ENCODE results near the gene ZNF532. TPM values are rescaled to one million over a fixed set of nuclear protein-coding genes. Genes with fewer than 3 reads are reported as not detected.

The ZNF532 gene
- total and polyA plus RNA-seq, 9 of the 15 experiments (the other 6 are each of a cell fraction or from before 2014, with no cell fraction given), result 0.42 TPM; not detected in 8

- CTCF ChIA-PET (ENCODE audit: low intra/inter-chr PET ratio), result no interaction called here
- in situ Hi-C loops (cut with MboI), result no loop called here
These were observed 1.5 kb downstream of the ZNF532 start for GRCh38 chr18:58866066-58866772.

DNA sequence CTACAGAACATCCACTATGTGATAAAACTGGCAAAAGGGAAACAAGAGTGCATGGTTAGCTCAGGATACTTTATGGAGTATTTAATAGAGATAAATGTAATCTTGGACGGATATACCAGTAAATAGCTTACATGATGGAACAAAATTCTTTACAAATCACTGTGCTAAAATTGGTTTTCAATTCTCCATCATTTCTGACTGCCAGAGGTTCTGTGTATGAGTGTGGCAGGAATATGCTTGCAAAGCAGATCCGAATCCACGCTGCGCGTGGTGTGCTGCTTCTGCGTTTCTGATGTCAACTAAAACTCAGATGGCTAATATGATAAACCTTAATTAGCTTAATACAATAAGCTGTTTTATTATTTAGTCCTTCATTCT lies 2.1 kb downstream of the ZNF532 start:
- ChIA-PET POLR2A (interaction anchor here (1.0 to 1.3 kb wide), 2 partner anchors 12 kb away, joined by 4 to 5 read pairs; no protein-coding TSS in a partner anchor), CTCF (ENCODE audit: low intra/inter-chr PET ratio) (no interaction called here)
- no peak for ATAC-seq
- Histone ChIP-seq H3K36me3 (ENCODE audit: control insufficient read depth, insufficient read depth, low read length) (no peaks in the 10 kb centered on the region), H3K27me3 (ENCODE audit: control insufficient read depth in 2 of 2, insufficient read depth in 2 of 2, low read length in 2 of 2) (no peaks in the 10 kb centered on the region), H3K9me3 (replicated peaks; ENCODE audit: control insufficient read depth, insufficient read depth, low read depth, low read length) (no peaks in the 10 kb centered on the region), H3K9me1 (ENCODE audit: control insufficient read depth, insufficient read depth, low read length) (no peaks in the 10 kb centered on the region), H3K9ac (ENCODE audit: insufficient read depth in 1 of 2, low read depth in 2 of 2, low read length in 2 of 2) (no peak overlapping the region), H3K4me1 (replicated peaks in 1 of 2; ENCODE audit: control insufficient read depth in 2 of 2, insufficient read depth in 2 of 2, low read length in 2 of 2) (no peaks in the 10 kb centered on the region), H3K4me2 (ENCODE audit: insufficient read depth, low read length) (no peak overlapping the region), H3K79me2 (ENCODE audit: control insufficient read depth, insufficient read depth, low read length) (no peaks in the 10 kb centered on the region), H2AFZ (ENCODE audit: low read depth, low read length) (no peak overlapping the region), H4K20me1 (replicated peaks; ENCODE audit: control insufficient read depth, insufficient read depth, low read length) (no peaks in the 10 kb centered on the region), H3K27ac (ENCODE audit: extremely low read depth, low read depth, low read length) (no peak overlapping the region), H3K4me3 (no peak overlapping the region)
- BruUV-seq (replicated peaks), result no TSS peak
- TF ChIP-seq SMARCE1 (IDR thresholded peaks at IDR 0.05) (no peak), FOS (IDR thresholded peaks at IDR 0.05; ENCODE audit: extremely low read depth, insufficient read length) (no peak)
- TF ChIP-seq, protein P1, sequence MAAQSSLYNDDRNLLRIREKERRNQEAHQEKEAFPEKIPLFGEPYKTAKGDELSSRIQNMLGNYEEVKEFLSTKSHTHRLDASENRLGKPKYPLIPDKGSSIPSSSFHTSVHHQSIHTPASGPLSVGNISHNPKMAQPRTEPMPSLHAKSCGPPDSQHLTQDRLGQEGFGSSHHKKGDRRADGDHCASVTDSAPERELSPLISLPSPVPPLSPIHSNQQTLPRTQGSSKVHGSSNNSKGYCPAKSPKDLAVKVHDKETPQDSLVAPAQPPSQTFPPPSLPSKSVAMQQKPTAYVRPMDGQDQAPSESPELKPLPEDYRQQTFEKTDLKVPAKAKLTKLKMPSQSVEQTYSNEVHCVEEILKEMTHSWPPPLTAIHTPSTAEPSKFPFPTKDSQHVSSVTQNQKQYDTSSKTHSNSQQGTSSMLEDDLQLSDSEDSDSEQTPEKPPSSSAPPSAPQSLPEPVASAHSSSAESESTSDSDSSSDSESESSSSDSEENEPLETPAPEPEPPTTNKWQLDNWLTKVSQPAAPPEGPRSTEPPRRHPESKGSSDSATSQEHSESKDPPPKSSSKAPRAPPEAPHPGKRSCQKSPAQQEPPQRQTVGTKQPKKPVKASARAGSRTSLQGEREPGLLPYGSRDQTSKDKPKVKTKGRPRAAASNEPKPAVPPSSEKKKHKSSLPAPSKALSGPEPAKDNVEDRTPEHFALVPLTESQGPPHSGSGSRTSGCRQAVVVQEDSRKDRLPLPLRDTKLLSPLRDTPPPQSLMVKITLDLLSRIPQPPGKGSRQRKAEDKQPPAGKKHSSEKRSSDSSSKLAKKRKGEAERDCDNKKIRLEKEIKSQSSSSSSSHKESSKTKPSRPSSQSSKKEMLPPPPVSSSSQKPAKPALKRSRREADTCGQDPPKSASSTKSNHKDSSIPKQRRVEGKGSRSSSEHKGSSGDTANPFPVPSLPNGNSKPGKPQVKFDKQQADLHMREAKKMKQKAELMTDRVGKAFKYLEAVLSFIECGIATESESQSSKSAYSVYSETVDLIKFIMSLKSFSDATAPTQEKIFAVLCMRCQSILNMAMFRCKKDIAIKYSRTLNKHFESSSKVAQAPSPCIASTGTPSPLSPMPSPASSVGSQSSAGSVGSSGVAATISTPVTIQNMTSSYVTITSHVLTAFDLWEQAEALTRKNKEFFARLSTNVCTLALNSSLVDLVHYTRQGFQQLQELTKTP (IDR thresholded peaks at IDR 0.05; ENCODE audit: low read depth in 1 of 2, partially characterized antibody in 2 of 2), result no peak
- no peak for FAIRE-seq
- intact Hi-C loops (cut with micrococcal nuclease), result no loop called here
- DNase-seq (ENCODE audit: extremely low read depth in 1 of 4, low spot score in 3 of 4), result no peak
- in situ Hi-C loops (cut with MboI), result no loop called here
- WGBS (ENCODE audit: insufficient coverage, low coverage, missing lambda C conversion rate), result 2% methylated on average over 6 of the region's 6 CpGs

More at GRCh38 chr18:58866066-58866772, 1.5 kb downstream of the ZNF532 start:
- no peaks in the 10 kb centered on the region for H3K27me3 ChIP-seq (ENCODE audit: control insufficient read depth in 2 of 2, insufficient read depth in 2 of 2, low read length in 2 of 2)
- no peak overlapping the region for H3K4me3 ChIP-seq
- ATAC-seq (no peak), FAIRE-seq (no peak), DNase-seq (ENCODE audit: extremely low read depth in 1 of 4, low spot score in 3 of 4) (no peak)
- no peaks in the 10 kb centered on the region for H3K9me1 ChIP-seq (ENCODE audit: control insufficient read depth, insufficient read depth, low read length)
- H3K36me3 ChIP-seq (ENCODE audit: control insufficient read depth, insufficient read depth, low read length), result no peaks in the 10 kb centered on the region
- POLR2A ChIA-PET, result interaction anchor here (1.0 to 1.3 kb wide), 2 partner anchors 12 to 13 kb away, joined by 4 to 5 read pairs; no protein-coding TSS in a partner anchor
- no peak overlapping the region for H3K9ac ChIP-seq (ENCODE audit: insufficient read depth in 1 of 2, low read depth in 2 of 2, low read length in 2 of 2)
- WGBS (ENCODE audit: insufficient coverage, low coverage, missing lambda C conversion rate), result 1% methylated on average over 7 of the region's 9 CpGs
- TF ChIP-seq NFE2L1 (tag; IDR thresholded peaks at IDR 0.05; ENCODE audit: borderline replicate concordance, low read depth) (no peak), GATA2 (CRISPR knock-in tag; IDR thresholded peaks at IDR 0.05) (no peak), HMG20B (CRISPR knock-in tag; IDR thresholded peaks at IDR 0.05) (no peak), NR1H2 (CRISPR knock-in tag; IDR thresholded peaks at IDR 0.05) (no peak), LCOR (CRISPR knock-in tag; IDR thresholded peaks at IDR 0.05) (no peak)
- H3K27ac ChIP-seq (ENCODE audit: extremely low read depth, low read depth, low read length), result no peak overlapping the region
- no peaks in the 10 kb centered on the region for H3K4me1 ChIP-seq (replicated peaks in 1 of 2; ENCODE audit: control insufficient read depth in 2 of 2, insufficient read depth in 2 of 2, low read length in 2 of 2)
- H2AFZ ChIP-seq (ENCODE audit: low read depth, low read length), result no peak overlapping the region
- H3K9me3 ChIP-seq (replicated peaks; ENCODE audit: control insufficient read depth, insufficient read depth, low read depth, low read length), result no peaks in the 10 kb centered on the region
- no peak overlapping the region for H3K4me2 ChIP-seq (ENCODE audit: insufficient read depth, low read length)
- intact Hi-C loops (cut with micrococcal nuclease), result no loop called here
- BruUV-seq (replicated peaks), result no TSS peak
- no peaks in the 10 kb centered on the region for H3K79me2 ChIP-seq (ENCODE audit: control insufficient read depth, insufficient read depth, low read length)
- no peaks in the 10 kb centered on the region for H4K20me1 ChIP-seq (replicated peaks; ENCODE audit: control insufficient read depth, insufficient read depth, low read length)
